ENCODE measurements around the gene OBSCN. TPM values are rescaled to one million over a fixed set of nuclear protein-coding genes. Genes with fewer than 3 reads are reported as not detected.

The OBSCN gene
- total and polyA plus RNA-seq, 10 of the 15 experiments (the other 5 are each of a cell fraction or from before 2014, with no cell fraction given): 0.01 to 0.36 (median 0.08) TPM; not detected in 2

DNA sequence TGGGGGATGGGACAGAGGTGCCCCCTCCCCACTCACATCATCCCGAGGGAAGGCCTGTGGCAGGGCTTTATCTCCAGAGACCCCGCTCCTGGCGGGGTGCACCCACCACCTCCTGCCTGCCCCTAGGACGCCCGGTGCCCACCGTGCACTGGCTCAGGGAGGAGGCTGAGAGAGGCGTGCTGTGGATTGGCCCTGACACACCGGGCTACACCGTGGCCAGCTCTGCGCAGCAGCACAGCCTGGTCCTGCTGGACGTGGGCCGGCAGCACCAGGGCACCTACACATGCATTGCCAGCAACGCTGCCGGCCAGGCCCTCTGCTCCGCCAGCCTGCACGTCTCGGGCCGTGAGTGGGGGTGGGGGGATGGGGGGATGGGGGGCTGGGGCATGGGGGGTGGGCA, 127.1 kb downstream of the OBSCN start (continued):
- TF ChIP-seq, protein P1, sequence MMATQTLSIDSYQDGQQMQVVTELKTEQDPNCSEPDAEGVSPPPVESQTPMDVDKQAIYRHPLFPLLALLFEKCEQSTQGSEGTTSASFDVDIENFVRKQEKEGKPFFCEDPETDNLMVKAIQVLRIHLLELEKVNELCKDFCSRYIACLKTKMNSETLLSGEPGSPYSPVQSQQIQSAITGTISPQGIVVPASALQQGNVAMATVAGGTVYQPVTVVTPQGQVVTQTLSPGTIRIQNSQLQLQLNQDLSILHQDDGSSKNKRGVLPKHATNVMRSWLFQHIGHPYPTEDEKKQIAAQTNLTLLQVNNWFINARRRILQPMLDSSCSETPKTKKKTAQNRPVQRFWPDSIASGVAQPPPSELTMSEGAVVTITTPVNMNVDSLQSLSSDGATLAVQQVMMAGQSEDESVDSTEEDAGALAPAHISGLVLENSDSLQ (IDR thresholded peaks at IDR 0.05): no peak

- Histone ChIP-seq H3K4me1 (ENCODE audit: control insufficient read depth, insufficient read depth, low read length) (no peaks in the 10 kb centered on the region), H3K9ac (ENCODE audit: control insufficient read depth, insufficient read depth, low read length) (no peak overlapping the region), H4K20me1 (ENCODE audit: control insufficient read depth, insufficient read depth) (no peaks in the 10 kb centered on the region), H3K27ac (ENCODE audit: control insufficient read depth, insufficient read depth) (no peak overlapping the region), H3K4me3 (no peak overlapping the region), H3K36me3 (ENCODE audit: control insufficient read depth in 2 of 2, insufficient read depth in 2 of 2, low read length in 1 of 2) (no peaks in the 10 kb centered on the region), H3K27me3 (replicated peaks in 1 of 2; ENCODE audit: control insufficient read depth in 2 of 2, insufficient read depth in 2 of 2, low read length in 1 of 2) (no peaks in the 10 kb centered on the region), H3K4me2 (ENCODE audit: control insufficient read depth, insufficient read depth) (no peak overlapping the region), H3K9me3 (replicated peaks; ENCODE audit: control insufficient read depth, insufficient read depth, low read length) (no peaks in the 10 kb centered on the region), H2AFZ (ENCODE audit: control insufficient read depth, low read depth, low read length) (no peak overlapping the region), H3K79me2 (ENCODE audit: control insufficient read depth, insufficient read depth, low read length) (no peaks in the 10 kb centered on the region)
- TF ChIP-seq, protein P2, sequence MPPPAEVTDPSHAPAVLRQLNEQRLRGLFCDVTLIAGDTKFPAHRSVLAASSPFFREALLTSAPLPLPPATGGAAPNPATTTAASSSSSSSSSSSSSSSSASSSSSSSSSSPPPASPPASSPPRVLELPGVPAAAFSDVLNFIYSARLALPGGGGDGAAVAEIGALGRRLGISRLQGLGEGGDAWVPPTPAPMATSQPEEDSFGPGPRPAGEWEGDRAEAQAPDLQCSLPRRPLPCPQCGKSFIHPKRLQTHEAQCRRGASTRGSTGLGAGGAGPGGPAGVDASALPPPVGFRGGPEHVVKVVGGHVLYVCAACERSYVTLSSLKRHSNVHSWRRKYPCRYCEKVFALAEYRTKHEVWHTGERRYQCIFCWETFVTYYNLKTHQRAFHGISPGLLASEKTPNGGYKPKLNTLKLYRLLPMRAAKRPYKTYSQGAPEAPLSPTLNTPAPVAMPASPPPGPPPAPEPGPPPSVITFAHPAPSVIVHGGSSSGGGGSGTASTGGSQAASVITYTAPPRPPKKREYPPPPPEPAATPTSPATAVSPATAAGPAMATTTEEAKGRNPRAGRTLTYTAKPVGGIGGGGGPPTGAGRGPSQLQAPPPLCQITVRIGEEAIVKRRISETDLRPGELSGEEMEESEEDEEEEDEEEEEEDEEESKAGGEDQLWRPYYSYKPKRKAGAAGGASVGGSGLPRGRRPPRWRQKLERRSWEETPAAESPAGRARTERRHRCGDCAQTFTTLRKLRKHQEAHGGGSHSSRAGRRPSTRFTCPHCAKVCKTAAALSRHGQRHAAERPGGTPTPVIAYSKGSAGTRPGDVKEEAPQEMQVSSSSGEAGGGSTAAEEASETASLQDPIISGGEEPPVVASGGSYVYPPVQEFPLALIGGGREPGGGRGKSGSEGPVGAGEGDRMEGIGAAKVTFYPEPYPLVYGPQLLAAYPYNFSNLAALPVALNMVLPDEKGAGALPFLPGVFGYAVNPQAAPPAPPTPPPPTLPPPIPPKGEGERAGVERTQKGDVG (CRISPR knock-in tag; IDR thresholded peaks at IDR 0.05): no peak
- no peak for TF ChIP-seq DPF2 (IDR thresholded peaks at IDR 0.05)
- TF ChIP-seq, protein P3, sequence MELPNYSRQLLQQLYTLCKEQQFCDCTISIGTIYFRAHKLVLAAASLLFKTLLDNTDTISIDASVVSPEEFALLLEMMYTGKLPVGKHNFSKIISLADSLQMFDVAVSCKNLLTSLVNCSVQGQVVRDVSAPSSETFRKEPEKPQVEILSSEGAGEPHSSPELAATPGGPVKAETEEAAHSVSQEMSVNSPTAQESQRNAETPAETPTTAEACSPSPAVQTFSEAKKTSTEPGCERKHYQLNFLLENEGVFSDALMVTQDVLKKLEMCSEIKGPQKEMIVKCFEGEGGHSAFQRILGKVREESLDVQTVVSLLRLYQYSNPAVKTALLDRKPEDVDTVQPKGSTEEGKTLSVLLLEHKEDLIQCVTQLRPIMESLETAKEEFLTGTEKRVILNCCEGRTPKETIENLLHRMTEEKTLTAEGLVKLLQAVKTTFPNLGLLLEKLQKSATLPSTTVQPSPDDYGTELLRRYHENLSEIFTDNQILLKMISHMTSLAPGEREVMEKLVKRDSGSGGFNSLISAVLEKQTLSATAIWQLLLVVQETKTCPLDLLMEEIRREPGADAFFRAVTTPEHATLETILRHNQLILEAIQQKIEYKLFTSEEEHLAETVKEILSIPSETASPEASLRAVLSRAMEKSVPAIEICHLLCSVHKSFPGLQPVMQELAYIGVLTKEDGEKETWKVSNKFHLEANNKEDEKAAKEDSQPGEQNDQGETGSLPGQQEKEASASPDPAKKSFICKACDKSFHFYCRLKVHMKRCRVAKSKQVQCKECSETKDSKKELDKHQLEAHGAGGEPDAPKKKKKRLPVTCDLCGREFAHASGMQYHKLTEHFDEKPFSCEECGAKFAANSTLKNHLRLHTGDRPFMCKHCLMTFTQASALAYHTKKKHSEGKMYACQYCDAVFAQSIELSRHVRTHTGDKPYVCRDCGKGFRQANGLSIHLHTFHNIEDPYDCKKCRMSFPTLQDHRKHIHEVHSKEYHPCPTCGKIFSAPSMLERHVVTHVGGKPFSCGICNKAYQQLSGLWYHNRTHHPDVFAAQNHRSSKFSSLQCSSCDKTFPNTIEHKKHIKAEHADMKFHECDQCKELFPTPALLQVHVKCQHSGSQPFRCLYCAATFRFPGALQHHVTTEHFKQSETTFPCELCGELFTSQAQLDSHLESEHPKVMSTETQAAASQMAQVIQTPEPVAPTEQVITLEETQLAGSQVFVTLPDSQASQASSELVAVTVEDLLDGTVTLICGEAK (IDR thresholded peaks at IDR 0.05; ENCODE audit: borderline replicate concordance): no peak
- no peak for TF ChIP-seq FOXM1 (IDR thresholded peaks at IDR 0.05; ENCODE audit: low read depth, low read length)
- no peak for TF ChIP-seq STAT1 (conservative IDR thresholded peaks at IDR 0.05)
- TF ChIP-seq IKZF1 (conservative IDR thresholded peaks at IDR 0.05): no peak
- TF ChIP-seq RAD51 (IDR thresholded peaks at IDR 0.05): no peak
- CTCF ChIA-PET: no interaction called here
- intact Hi-C loops (cut with micrococcal nuclease; ENCODE audit: unreplicated experiment): no loop called here
- 25% methylated on average over 15 of the region's 15 CpGs for WGBS (ENCODE audit: insufficient coverage, insufficient replicate concordance, low lambda C conversion rate, missing lambda C conversion rate)
- DNase-seq (ENCODE audit: low read depth, low spot score): no peak
- RAD21 ChIA-PET (ENCODE audit: unreplicated experiment): no interaction called here
- FAIRE-seq: no peak
- no TSS peak for BruUV-seq (replicated peaks)
- POLR2A ChIA-PET: no interaction called here
- in situ Hi-C loops (cut with MboI): no loop called here
- SMC1A ChIA-PET (ENCODE audit: uncharacterized antibody, unreplicated experiment): no interaction called here
- no peak for ATAC-seq
Observed at GRCh38 chr1:228335406-228336307, 127.8 kb downstream of the OBSCN start.
